GM18909 (cell line): ENCODE data around the gene SPATA20.

ENCODE experiments used
- ATAC-seq: cut with Tn5 transposase; IDR thresholded peaks from one replicate; pipeline ENCODE4 v1.9.1; 2021; ENCODE audit warnings: mild to moderate bottlenecking; ENCODE audit not compliant: unreplicated experiment, poor library complexity

SPATA20 gene

GRCh38 chr17:50590946-50591737 lies 44.2 kb downstream of the SPATA20 start:
- no peak for ATAC-seq

GRCh38 chr17:50593321-50593720 lies 46.3 kb downstream of the SPATA20 start:
- ATAC-seq = no peak

DNA sequence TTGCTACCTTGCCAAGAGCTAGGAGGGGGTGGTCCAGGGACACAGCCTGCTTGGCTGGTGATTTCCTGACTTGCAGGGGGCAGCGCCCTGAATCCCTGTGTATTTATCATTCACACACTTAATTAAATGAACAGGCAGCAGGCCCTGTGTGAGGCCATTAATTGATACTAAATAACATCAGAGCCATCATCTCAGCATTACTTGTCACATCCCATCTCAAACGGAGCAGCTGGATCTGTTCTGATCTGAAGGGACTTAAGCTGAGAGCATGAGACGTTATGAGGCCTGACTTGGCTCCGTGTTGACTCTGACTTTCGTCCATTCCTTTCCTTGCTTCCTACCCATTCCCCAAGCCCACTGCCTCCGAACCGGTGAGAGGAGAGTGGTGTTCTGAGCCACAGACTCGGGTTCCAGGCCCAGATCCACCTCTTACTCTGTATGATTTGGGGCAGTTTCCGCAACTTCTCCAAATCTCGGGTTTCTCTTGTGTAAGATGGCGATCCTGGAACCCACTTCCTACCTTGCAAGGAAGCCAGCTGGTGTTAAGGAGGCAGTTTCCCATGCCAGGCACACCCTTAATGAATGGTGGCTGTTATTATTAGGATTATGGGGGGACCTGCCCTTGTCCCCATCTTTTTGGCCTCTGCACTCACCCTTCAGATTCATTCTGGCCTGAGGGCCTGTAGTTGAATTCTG lies 47.3 kb downstream of the SPATA20 start:
- no peak for ATAC-seq

DNA sequence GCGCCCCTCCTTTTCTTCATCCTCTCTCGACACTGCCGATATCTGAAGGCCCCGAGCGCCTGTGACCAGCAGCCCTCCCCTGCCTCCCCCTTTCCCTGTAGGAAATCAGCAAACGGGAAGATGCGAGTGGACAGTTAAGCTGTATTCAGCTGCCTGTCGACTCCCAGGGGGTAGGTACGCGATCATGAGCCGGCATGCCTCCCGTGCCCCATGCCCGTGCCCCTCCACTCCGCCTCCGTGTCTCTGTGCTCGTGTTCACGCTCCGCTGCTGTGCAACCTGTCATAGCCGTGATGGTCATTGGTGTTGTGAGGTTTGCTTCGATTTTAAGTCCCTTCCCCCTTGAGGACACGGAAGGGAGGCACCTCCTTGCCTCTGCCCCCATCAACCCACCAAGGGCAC lies 47.9 kb downstream of the SPATA20 start:
- ATAC-seq = no peak

DNA sequence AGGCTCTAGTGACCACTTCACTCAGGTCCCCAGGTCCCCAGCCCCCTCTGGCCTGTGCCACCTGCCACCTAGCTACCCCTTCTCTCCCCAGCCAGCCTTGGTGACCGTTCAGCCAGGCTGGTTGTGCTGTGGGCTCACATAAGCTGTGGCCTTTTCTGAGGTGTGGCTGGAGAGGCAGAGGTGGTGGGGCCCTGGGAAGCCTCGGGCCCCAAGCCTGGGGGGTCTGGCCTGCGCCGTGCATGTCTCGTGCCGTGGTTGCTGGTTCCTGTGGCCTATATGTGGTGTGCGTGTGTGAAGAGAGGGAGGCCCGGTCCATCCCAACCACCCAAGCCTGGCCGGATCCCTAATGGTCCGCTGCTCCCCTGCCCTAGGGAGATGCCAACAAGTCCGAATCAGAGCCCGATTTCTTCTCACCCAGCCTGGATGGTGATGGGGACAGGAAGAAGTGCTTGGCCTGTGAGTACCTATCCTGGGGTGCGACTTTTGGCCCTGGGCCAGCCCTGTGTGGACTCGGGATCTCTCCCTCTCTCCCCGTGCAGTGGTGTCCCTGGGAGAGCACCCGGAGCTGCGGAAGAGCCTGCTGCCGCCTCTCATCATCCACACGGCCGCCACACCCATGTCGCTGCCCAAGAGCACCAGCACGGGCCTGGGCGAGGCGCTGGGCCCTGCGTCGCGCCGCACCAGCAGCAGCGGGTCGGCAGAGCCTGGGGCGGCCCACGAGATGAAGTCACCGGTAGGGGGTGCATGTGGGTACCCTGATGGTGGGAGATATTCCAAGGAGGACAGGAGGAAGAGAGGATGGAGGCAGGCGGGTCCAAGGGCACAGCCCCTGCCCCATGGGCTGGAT lies 49.4 kb downstream of the SPATA20 start:
- no peak for ATAC-seq

- ATAC-seq = no peak
These were observed 51.5 kb downstream of the SPATA20 start for GRCh38 chr17:50598487-50598886.

- no peak for ATAC-seq
These were observed 52.6 kb downstream of the SPATA20 start for GRCh38 chr17:50599606-50600005.

- no peak for ATAC-seq
These were observed 54.9 kb downstream of the SPATA20 start for GRCh38 chr17:50601823-50602375.

GRCh38 chr17:50602836-50603235 lies 55.9 kb downstream of the SPATA20 start:
- no peak for ATAC-seq

DNA sequence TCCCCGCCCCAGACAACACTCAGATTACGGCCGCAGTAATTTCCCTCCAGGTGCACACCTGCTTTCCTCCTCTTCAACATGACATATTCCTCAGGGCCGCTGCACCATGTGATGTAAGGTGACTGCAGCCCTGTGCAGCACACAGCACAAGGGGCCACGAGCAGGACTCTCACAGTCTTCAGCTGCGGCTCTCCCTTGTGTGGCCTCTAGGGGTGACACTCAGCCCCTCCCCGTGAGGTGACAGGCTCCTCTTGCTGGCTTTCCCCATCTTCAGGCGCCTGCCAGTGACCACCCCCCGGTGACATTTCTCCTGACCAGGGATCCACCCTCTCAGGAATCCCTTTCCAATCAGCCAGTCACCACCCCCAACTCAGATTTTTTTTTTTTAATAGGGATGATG lies 56.4 kb downstream of the SPATA20 start:
- ATAC-seq = no peak

DNA sequence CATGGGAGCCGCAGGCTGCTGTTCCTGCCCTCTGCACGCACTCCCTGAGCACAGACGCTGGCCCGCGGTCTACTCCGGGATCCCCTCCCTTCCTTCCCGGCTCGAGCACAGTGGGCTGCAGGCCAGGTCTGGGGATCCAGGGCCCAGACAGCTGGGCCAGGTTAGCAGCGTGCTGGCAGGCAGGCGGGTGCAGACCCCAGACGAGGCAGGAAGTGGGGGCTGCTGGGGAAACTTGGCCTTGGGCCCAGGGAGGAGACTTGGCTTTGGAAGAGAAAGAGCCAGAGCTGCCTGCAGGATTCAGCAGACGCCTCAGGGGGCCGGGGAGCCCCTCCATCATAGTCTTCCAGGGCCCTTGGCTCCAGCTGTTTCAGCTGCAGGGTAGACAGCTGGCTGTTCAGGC lies 57.5 kb downstream of the SPATA20 start:
- no peak for ATAC-seq

GRCh38 chr17:50605429-50605828 lies 58.5 kb downstream of the SPATA20 start:
- no peak for ATAC-seq
